ENCODE data around the gene DOCK2. TPM values are rescaled to one million over a fixed set of nuclear protein-coding genes. Genes with fewer than 3 reads are reported as not detected.
A peak's percentile ranks its signal among the peaks of the same experiment; 100 is the strongest.

Gene DOCK2
- total and polyA plus RNA-seq, 2 of the 8 experiments (the other 6 are each of a cell fraction or from before 2014, with no cell fraction given): 3.9 to 5.7 TPM

- 94% methylated on average over 1 of the region's 1 CpG; no CpG with 5 or more reads in 1 of the 2 experiments for WGBS, 2 experiments (ENCODE audit: extremely low coverage in 1 of 2, insufficient coverage in 1 of 2, insufficient read length in 1 of 2, insufficient replicate concordance in 2 of 2, low coverage in 1 of 2, low lambda C conversion rate in 2 of 2, missing lambda C conversion rate in 1 of 2)
- no peak for TF ChIP-seq E2F6 (IDR thresholded peaks at IDR 0.05)
- TF ChIP-seq FOSL1 (IDR thresholded peaks at IDR 0.05; ENCODE audit: insufficient read depth, low read depth, low read length): no peak
- TF ChIP-seq SIX5 (IDR thresholded peaks at IDR 0.05; ENCODE audit: low read depth, low read length): no peak
- no peak for TF ChIP-seq SUZ12 (IDR thresholded peaks at IDR 0.05; ENCODE audit: low read length)
- no peak for TF ChIP-seq CEBPB (IDR thresholded peaks at IDR 0.05; ENCODE audit: low read depth, low read length)
- no peak for TF ChIP-seq POLR2AphosphoS5 (IDR thresholded peaks at IDR 0.05; ENCODE audit: low read depth, low read length)
- no peak for TF ChIP-seq EZH2 (IDR thresholded peaks at IDR 0.05; ENCODE audit: low read depth, low read length, severe bottlenecking)
- no peak for TF ChIP-seq EP300 (IDR thresholded peaks at IDR 0.05; ENCODE audit: borderline replicate concordance in 1 of 2, low read depth in 2 of 2, low read length in 2 of 2)
- no peak for TF ChIP-seq SIN3A (conservative IDR thresholded peaks at IDR 0.05 in 1 of 2, IDR thresholded peaks at IDR 0.05 in 1 of 2; ENCODE audit: low read depth in 1 of 2, low read length in 2 of 2)
- no peak for TF ChIP-seq CREB1 (IDR thresholded peaks at IDR 0.05)
- no peak for TF ChIP-seq KDM5A (IDR thresholded peaks at IDR 0.05; ENCODE audit: low read length)
- no peak for TF ChIP-seq SAP30 (IDR thresholded peaks at IDR 0.05; ENCODE audit: insufficient read depth, insufficient replicate concordance, low read length)
Measured at GRCh38 chr5:169905017-169905416, 267.9 kb downstream of the DOCK2 start.

More at GRCh38 chr5:169905017-169905416, 267.9 kb downstream of the DOCK2 start:
- no peaks in the 10 kb centered on the region for H3K79me1 ChIP-seq (ENCODE audit: low read depth, low read length)
- H2BK5ac ChIP-seq (ENCODE audit: low read depth, low read length): no peak overlapping the region
- no peaks in the 10 kb centered on the region for H3K36me3 ChIP-seq (ENCODE audit: control insufficient read depth in 2 of 4, insufficient read depth in 4 of 4, low read length in 3 of 4)
- H3K4me1 ChIP-seq (replicated peaks in 1 of 4; ENCODE audit: control insufficient read depth in 3 of 4, insufficient read depth in 4 of 4, low read length in 3 of 4): peaks cover 0 to 6% (median 0%) of the 10 kb centered on the region in 4 experiments; a peak in 1 of 7 replicates
- H2BK20ac ChIP-seq (ENCODE audit: low read length): no peak overlapping the region
- H3K9me3 ChIP-seq (ENCODE audit: insufficient read depth in 2 of 2, low read depth in 1 of 2, low read length in 1 of 2): no peaks in the 10 kb centered on the region
- no peak overlapping the region for H4K91ac ChIP-seq (replicated peaks; ENCODE audit: insufficient read length, low read length)
- no peaks in the 10 kb centered on the region for H3K79me2 ChIP-seq (ENCODE audit: control insufficient read depth in 1 of 2, insufficient read depth in 2 of 2, low read length in 2 of 2)
- no peaks in the 10 kb centered on the region for H3K27me3 ChIP-seq (replicated peaks in 1 of 4; ENCODE audit: control insufficient read depth in 3 of 4, extremely low read depth in 1 of 4, insufficient read depth in 3 of 4, low read length in 3 of 4)
- H2AK5ac ChIP-seq (ENCODE audit: low read depth, low read length): no peak overlapping the region
- H4K5ac ChIP-seq (ENCODE audit: insufficient read length, low read depth, low read length): no peak overlapping the region
- no peak overlapping the region for H3K23ac ChIP-seq (ENCODE audit: insufficient read length)
- H3K4me2 ChIP-seq (ENCODE audit: insufficient read depth in 1 of 2, low read depth in 2 of 2, low read length in 2 of 2): no peak overlapping the region
- ChIA-PET CTCF (ENCODE audit: partially characterized antibody) (interaction anchor here (0.8 to 2.5 kb wide), 6 partner anchors 9 to 204 kb away, joined by 3 to 14 read pairs (median 4); partner anchors contain the start of gene INSYN2B), POLR2A (ENCODE audit: partially characterized antibody) (no interaction called here)
- peak overlapping the region; percentile 35; the same call in 1 of the 2 replicates for H4K8ac ChIP-seq (ENCODE audit: extremely low read depth, insufficient read depth, low read length)
- no peaks in the 10 kb centered on the region for H3K23me2 ChIP-seq (ENCODE audit: low read depth, low read length)
- H3K4ac ChIP-seq (replicated peaks; ENCODE audit: insufficient read length, low read depth, low read length): no peak overlapping the region
- H2AFZ ChIP-seq (ENCODE audit: low read length): no peak overlapping the region
- no peaks in the 10 kb centered on the region for H4K20me1 ChIP-seq (replicated peaks in 1 of 2; ENCODE audit: control insufficient read depth in 1 of 2, insufficient read depth in 2 of 2, low read length in 2 of 2)
- no peak overlapping the region for H2BK15ac ChIP-seq (ENCODE audit: low read length)
- no peak overlapping the region for H3K27ac ChIP-seq (ENCODE audit: low read depth, low read length)
- FAIRE-seq (no peak), DNase-seq (ENCODE audit: low read depth in 1 of 2, low spot score in 2 of 2) (no peak)
- no peak overlapping the region for H3K56ac ChIP-seq (replicated peaks; ENCODE audit: insufficient read length, low read depth, low read length)
- H3K18ac ChIP-seq (ENCODE audit: extremely low read depth, low read length): no peak overlapping the region
- no peak overlapping the region for H2BK120ac ChIP-seq (replicated peaks; ENCODE audit: low read depth, low read length)
- no peak overlapping the region for H2BK12ac ChIP-seq (ENCODE audit: low read depth, low read length)
- H3K14ac ChIP-seq (ENCODE audit: insufficient read length): no peak overlapping the region
- no peak overlapping the region for H3K4me3 ChIP-seq (ENCODE audit: extremely low read depth in 1 of 4, insufficient read depth in 2 of 4, low read depth in 3 of 4, low read length in 4 of 4)
- no peak overlapping the region for H3K9ac ChIP-seq (replicated peaks in 1 of 4; ENCODE audit: extremely low read depth in 1 of 4, low read depth in 3 of 4, low read length in 3 of 4)
